SK-N-MC (cell line): Measurements from ENCODE around the gene MISP.

Experiments
- EZH2 ChIP-seq: fragments of 200-600 bp; sonication (generic); IDR thresholded peaks from one replicate; pipeline ENCODE4 v1.6.1; 2017; ENCODE audit warnings: antibody characterized with exemption
- POLR2AphosphoS5 ChIP-seq: IDR thresholded peaks from 2 replicates; pipeline ENCODE4 v1.6.1; 2012; ENCODE audit warnings: mild to moderate bottlenecking, low read depth, low read length, borderline replicate concordance

GRCh38 chr19:811506-812048 lies 60.7 kb downstream of the MISP start:
- TF ChIP-seq EZH2, result no peak
- no peak for TF ChIP-seq POLR2AphosphoS5
